Adrenal gland (tissue), 5 donors: ENCODE results near the gene A4GALT.
A peak's percentile ranks its signal among the peaks of the same experiment; 100 is the strongest.

ENCODE experiments used
- POLR2A ChIP-seq, 2 donors: fragments of 450-650 bp; IDR thresholded peaks; one replicate each; pipeline ENCODE4 v1.6.1; 2017; ENCODE audit warnings: antibody characterized with exemption in 2 of 2, mild to moderate bottlenecking in 2 of 2, moderate library complexity in 1 of 2
- TF ChIP-seq, protein P1 (sequence below), 6 experiments: fragments of 450-650 bp in 4 of 6; fragments of 200-600 bp in 2 of 6; sonication (generic) in 1 of 6; IDR thresholded peaks; 1 replicate in 5 of 6; 2 replicates in 1 of 6; pipeline versions ENCODE4 v1.5.1 to v1.8.0; 2016 to 2021; ENCODE audit warnings: antibody characterized with exemption in 6 of 6, mild to moderate bottlenecking in 2 of 6, moderate library complexity in 1 of 6
- donor health status: DM: no; HTN: no; CAD: no.

DNA sequence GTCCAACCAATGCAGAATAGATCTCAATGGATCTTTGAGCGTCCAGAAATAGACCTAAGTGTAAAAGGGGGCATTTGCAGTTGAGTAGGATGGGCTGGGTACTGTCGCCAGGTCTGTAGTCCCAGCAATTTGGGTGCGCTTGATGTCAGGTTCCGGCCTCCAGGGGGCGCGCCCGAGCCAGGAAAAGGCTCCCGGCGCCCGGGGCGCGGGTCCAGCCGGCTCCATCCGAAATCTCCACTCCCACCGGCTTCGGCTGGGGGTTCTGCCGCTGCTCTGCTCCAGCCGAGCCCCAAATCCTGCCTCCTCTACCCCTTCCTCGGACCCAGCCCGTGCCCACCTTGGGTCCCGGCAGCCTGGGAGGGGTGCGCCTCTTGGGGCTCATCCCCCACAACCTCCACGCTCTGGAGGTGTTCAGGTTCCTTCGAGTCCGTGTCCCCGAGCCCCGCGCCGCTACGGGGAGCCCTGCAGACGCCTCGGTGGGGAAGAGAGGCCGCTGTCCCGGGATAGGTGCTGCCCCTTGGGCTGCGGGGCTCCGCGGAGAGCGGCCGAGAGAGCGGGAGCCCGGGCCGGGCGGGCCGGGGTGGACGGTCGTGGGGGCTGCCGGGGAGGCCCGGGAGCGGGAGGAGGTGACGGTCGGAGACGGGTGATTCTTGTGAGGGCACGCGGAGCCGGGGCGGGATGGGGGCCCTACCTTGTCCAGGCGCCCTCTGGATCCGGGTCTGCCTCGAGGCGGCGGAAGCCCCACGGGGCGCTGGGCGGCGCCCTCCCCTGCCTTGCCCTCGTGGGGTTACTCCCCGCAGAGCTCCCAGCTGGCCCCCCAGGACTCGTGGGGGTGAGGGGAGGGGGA, 58.5 kb downstream of the A4GALT start:
- TF ChIP-seq, protein P1, sequence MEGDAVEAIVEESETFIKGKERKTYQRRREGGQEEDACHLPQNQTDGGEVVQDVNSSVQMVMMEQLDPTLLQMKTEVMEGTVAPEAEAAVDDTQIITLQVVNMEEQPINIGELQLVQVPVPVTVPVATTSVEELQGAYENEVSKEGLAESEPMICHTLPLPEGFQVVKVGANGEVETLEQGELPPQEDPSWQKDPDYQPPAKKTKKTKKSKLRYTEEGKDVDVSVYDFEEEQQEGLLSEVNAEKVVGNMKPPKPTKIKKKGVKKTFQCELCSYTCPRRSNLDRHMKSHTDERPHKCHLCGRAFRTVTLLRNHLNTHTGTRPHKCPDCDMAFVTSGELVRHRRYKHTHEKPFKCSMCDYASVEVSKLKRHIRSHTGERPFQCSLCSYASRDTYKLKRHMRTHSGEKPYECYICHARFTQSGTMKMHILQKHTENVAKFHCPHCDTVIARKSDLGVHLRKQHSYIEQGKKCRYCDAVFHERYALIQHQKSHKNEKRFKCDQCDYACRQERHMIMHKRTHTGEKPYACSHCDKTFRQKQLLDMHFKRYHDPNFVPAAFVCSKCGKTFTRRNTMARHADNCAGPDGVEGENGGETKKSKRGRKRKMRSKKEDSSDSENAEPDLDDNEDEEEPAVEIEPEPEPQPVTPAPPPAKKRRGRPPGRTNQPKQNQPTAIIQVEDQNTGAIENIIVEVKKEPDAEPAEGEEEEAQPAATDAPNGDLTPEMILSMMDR (IDR thresholded peaks at IDR 0.05), result peak; percentile 62 to 87 (median 74)
- TF ChIP-seq POLR2A (IDR thresholded peaks at IDR 0.05), result no peak
